SKM-1 (cell line): ENCODE data around the gene DNAJC5.
A peak's percentile ranks its signal among the peaks of the same experiment; 100 is the strongest.

ENCODE experiments used
- DNase-seq: peaks from one replicate; lab custom pipeline; 2025; ENCODE audit not compliant: unreplicated experiment; lab: John Stamatoyannopoulos, UW

DNAJC5 gene

GRCh38 chr20:63978319-63979228, 83.6 kb downstream of the DNAJC5 start:
- no peak for DNase-seq

GRCh38 chr20:63979229-63979556, 84.3 kb downstream of the DNAJC5 start:
- no peak for DNase-seq

GRCh38 chr20:63979557-63980316, 84.8 kb downstream of the DNAJC5 start, which contains the start of gene SAMD10:
TSS of gene SAMD10 (minus strand) at chr20:63979642. CDS start at chr20:63979467, 175 bp downstream.
- DNase-seq = no peak

GRCh38 chr20:63980317-63980805, 85.4 kb downstream of the DNAJC5 start:
- DNase-seq = no peak

- peak; percentile 95 for DNase-seq
These were observed 86.1 kb downstream of the DNAJC5 start, which contains the start of gene PRPF6 for GRCh38 chr20:63980806-63981728. TSS of gene PRPF6 (plus strand) at chr20:63981132. CDS start at chr20:63981246, 114 bp downstream.

- no peak for DNase-seq
These were observed 88.0 kb downstream of the DNAJC5 start for GRCh38 chr20:63982937-63983336.
